Measurements from ENCODE around the gene POU5F1. TPM values are rescaled to one million over a fixed set of nuclear protein-coding genes. Genes with fewer than 3 reads are reported as not detected.

POU5F1 gene
- total RNA-seq, 2 donors from 2014 or later: 4.9 to 37.6 TPM

- no peaks in the 10 kb centered on the region for H3K9me3 ChIP-seq
- WGBS, 2 donors: 6 to 13% methylated on average over 8 of the region's 8 CpGs
- DNase-seq: peak; percentile 71 to 87 (median 78)
- H3K27me3 ChIP-seq: no peaks in the 10 kb centered on the region
- intact Hi-C loops (cut with DNase I): no loop called here
- H3K36me3 ChIP-seq (replicated peaks in 1 of 2; ENCODE audit: insufficient read depth in 1 of 2, low read depth in 2 of 2): no peaks in the 10 kb centered on the region
- H3K4me1 ChIP-seq: peaks cover 23% of the 10 kb centered on the region
- H3K4me3 ChIP-seq: no peak overlapping the region
- ATAC-seq: peak; percentile 72
- TF ChIP-seq CTCF (IDR thresholded peaks at IDR 0.05) (peak; percentile 61 to 89 (median 72)), POLR2A (IDR thresholded peaks at IDR 0.05) (no peak)
- no peak overlapping the region for H3K27ac ChIP-seq
Measured at GRCh38 chr6:31128093-31128676, 42.3 kb downstream of the POU5F1 start.

GRCh38 chr6:31126396-31127175, 43.9 kb downstream of the POU5F1 start:
- H3K9me3 ChIP-seq: no peaks in the 10 kb centered on the region
- peaks cover 39% of the 10 kb centered on the region for H3K4me1 ChIP-seq
- intact Hi-C loops (cut with DNase I): no loop called here
- TF ChIP-seq CTCF (IDR thresholded peaks at IDR 0.05) (no peak), POLR2A (IDR thresholded peaks at IDR 0.05) (peak in 1 of 3 donors; percentile 18)
- ATAC-seq (peak; percentile 22), DNase-seq (no peak)
- WGBS, 2 donors: 50 to 72% methylated on average over 13 to 16 of the region's 16 CpGs
- no peaks in the 10 kb centered on the region for H3K27me3 ChIP-seq
- no peak overlapping the region for H3K4me3 ChIP-seq
- peak overlapping the region in 1 of 4 donors; percentile 55 for H3K27ac ChIP-seq
- H3K36me3 ChIP-seq (replicated peaks in 1 of 2; ENCODE audit: insufficient read depth in 1 of 2, low read depth in 2 of 2): no peaks in the 10 kb centered on the region

GRCh38 chr6:31125586-31126363, 44.7 kb downstream of the POU5F1 start:
- DNase-seq: no peak
- H3K27ac ChIP-seq: peak overlapping the region in 1 of 4 donors; percentile 55

GRCh38 chr6:31125162-31125561, 45.3 kb downstream of the POU5F1 start:
- H3K27ac ChIP-seq: peak overlapping the region in 1 of 4 donors; percentile 55
- 61 to 68% methylated on average over 8 of the region's 8 CpGs for WGBS, 2 donors
- H3K27me3 ChIP-seq: no peaks in the 10 kb centered on the region
- H3K36me3 ChIP-seq (replicated peaks in 1 of 2; ENCODE audit: insufficient read depth in 1 of 2, low read depth in 2 of 2): no peaks in the 10 kb centered on the region
- H3K4me3 ChIP-seq: no peak overlapping the region
- H3K9me3 ChIP-seq: no peaks in the 10 kb centered on the region
- no peak for ATAC-seq
- TF ChIP-seq POLR2A (IDR thresholded peaks at IDR 0.05): no peak
- TF ChIP-seq CTCF (IDR thresholded peaks at IDR 0.05): no peak
- H3K4me1 ChIP-seq: peaks cover 39% of the 10 kb centered on the region
- DNase-seq: peak in 2 of 4 donors; percentile 24 to 71
- intact Hi-C loops (cut with DNase I): no loop called here

More at GRCh38 chr6:31125586-31126363, 44.7 kb downstream of the POU5F1 start:
- intact Hi-C loops (cut with DNase I): no loop called here
- Histone ChIP-seq H3K4me3 (no peak overlapping the region), H3K36me3 (replicated peaks in 1 of 2; ENCODE audit: insufficient read depth in 1 of 2, low read depth in 2 of 2) (no peaks in the 10 kb centered on the region), H3K9me3 (no peaks in the 10 kb centered on the region), H3K27me3 (no peaks in the 10 kb centered on the region), H3K4me1 (peaks cover 39% of the 10 kb centered on the region)
- ATAC-seq: peak; percentile 8
- 59 to 62% methylated on average over 11 to 12 of the region's 12 CpGs for WGBS, 2 donors
- no peak for TF ChIP-seq POLR2A (IDR thresholded peaks at IDR 0.05)
- TF ChIP-seq CTCF (IDR thresholded peaks at IDR 0.05): no peak
